ENCODE results near the gene UBASH3A.

Gene UBASH3A

DNA sequence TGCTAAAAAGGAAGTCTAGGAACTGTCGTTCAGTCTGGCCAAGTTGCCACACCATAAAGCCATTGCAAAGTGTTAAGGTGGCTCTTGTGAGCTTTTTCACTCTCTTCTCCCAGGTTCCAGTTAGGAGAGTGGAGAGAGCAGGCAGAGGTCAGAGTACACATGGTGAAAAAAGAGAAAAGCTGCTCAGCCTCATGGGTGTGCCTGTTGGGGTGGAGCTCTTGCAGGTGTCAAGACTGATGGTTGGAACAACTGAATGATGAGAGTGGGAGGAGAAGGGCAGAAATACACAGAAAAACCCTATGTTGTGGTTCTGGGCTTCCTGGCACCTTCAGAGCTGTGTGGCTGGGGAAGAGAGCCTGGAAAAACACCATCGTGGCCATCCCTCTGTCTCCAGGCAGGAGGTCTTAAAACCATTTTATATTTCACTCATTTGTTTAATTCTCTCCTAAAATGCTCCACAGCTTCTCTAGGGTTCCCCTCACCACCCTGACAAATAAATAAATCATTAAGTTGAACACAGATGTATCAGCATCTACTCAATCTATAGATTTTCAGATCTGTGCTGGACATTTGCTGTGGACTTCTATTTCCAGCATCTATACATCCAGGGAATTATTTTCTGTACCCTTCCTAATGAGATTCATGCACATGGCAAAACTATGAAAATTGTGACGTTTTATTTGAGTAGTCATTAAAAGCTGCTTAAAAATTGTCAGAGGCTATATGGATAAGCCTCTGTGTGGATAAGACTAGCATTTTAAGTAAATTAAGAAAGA, 17.5 kb downstream of the UBASH3A start:
- intact Hi-C loops (cut with DNase I) = no loop called here
- DNase-seq = no peak

DNA sequence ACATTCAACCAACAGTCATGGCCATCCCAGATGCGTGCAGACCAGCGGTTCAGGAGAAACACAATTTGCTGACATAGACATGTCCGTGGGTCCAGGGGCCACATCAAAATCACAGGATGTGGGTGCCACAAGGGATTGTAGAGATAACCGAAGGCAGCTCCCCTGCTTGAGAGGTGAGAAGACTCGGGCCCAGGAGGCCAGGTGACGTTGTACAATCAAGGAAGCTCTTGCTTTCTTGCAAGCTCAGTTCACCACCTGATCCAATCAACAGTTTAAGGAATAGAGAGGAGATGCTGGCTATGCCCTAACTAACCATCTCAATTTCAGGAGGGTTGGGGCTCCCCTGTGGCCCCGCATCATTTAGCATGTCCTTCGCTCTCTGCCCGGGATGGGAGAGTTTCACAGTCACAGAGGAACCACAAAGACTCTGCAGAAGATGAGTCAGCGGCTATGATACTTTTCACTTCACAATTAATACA, 19.5 kb downstream of the UBASH3A start:
- peak in 1 of 42 donors; percentile 14 for DNase-seq
- intact Hi-C loops (cut with DNase I) = no loop called here

DNA sequence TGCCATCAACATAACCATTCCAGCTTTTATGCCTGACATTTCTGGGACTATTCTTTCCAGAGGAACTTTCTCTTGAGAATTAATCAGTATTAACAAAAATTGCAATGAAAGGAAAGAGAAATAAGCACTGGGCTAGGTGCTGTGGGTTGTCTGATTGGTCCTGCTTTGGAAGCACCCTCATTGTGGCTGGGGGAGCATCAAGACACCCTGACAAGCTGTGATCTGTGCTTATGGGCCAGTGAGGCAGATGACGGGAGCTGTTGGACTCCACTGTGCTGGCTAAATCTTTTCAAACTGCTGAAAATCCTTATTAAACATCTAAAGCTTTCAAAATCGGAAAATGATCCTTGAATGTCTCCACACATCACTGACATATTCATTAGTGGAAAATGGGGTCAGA, 20.0 kb downstream of the UBASH3A start:
- intact Hi-C loops (cut with DNase I) = no loop called here

DNA sequence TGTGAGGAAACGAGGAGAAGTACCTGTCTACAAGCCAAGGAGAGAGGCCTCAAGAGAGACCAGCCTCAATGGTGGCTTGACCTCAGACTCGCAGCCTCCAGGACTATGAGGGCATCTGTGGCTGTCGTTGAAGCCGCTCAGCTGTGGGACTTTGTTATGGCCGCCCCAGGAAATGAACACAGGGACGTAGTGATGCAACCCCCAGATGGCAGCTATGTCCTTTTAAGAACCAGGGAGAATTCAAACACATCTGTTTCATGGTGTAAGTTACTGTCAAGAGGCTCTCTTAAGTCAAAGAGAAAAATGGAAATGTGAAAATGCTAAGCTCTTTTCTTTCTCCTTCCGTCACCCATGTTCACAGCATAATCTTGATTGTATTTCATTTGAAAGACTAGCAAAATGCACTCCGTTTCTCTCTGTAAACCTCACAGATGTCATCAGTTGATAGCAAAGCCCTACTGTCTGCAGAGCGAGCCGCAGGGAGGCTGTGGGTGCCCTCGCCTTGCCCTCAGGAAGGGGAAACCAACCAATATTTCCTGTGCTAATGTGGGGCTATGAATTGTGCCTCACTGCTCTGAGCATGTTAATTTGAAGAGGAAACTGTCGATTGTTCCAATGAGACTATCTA, 21.3 kb downstream of the UBASH3A start:
- DNase-seq = no peak
- intact Hi-C loops (cut with DNase I) = no loop called here

More for the DNA sequence above, 20.0 kb downstream of the UBASH3A start:
- no peak for DNase-seq

DNA sequence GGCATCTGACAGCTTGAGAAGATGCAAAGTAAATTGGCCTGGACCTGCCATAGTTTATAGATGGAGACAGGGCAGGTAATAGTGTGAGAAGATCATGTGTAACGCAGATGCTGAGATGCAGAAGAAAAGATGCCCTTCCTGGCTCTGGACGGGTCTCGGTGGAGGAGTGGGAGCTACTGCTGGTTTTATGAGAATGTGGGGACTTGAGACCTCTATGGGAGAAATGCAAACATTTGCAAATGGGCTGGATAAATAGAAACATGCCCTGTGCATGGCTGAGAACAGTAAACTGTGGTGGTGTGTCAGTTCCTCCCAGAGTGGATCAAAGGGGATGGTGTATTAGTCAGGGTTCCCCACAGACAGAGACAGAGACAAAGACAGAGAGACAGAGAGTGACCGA, 21.9 kb downstream of the UBASH3A start:
- intact Hi-C loops (cut with DNase I) = no loop called here
- DNase-seq = no peak

DNA sequence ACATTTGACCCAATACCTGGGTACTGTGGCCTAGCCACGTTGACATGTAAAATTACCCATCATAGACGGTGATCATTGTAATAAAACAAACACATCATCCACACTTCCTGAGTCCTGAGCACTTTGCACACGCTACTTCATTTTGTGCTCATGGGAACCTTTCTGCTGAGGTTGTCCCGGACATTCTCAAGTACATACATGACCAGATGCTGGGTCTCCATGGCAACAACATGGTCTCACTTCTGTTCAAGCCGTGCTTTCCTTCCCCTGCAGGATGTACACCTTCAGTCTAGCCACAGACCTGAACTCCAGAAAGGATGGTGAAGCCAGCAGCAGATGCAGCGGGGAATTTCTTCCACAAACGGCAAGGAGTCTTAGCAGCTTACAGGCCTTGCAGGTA, 22.7 kb downstream of the UBASH3A start:
- intact Hi-C loops (cut with DNase I) = no loop called here

DNA sequence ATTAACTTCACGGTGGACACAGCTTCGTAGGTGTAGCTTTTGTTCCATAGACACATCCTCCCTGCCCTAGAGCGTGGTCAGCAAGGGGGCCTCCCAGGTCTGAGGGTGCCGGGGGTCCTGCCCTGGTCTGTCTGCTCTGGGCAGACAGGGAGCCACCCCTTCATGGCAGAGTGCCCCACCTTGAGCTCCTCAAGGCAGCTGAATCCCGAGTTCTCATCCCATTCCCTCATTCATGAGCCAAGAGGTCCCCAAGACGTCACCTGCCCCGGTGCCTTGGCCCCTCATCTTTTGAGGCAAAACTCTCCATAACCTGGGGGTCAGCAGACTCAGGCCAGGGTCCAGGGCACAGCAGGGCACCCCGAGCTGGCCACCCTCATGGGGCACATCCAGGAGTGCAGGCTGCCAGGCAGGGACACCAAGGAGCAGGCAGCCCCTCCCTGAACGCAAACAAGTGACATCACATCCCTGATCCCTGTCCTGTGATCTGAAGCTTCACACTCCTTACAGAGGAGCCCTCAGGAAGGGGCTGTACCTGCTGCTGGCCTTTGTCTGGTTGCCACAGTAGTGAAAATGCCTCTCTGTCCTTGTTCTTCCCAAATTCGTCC, 23.3 kb downstream of the UBASH3A start:
- intact Hi-C loops (cut with DNase I) = no loop called here
- no peak for DNase-seq

More for the DNA sequence above, 22.7 kb downstream of the UBASH3A start:
- no peak for DNase-seq

DNA sequence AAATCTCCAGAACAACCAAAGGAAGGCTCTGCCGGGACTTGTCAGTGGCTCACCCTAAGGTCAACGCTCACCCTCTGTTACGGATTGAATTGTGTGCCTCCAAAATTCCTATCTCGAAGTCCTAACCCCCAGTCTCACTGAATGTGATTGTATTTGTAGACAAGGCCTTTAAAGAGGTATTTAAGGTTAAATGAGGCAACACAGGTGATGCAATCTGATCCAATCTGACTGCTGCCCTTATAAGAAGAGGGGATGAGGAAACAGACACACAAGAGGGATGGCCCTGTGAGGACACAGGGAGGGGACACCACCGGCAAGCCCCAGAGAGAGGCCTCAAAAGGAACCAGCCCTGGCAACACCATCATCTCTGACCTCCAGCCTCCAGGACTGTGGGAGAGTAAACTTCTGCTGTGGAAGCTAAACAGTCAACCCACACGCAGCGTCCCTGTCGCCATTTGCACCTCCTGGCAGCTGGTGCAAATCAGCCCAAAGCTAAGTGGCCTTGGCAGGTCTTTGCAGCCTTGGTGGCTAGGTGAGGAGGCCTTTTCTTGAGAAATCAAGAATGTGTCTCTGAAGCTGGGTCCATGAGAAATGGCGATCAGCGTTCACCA, 24.2 kb downstream of the UBASH3A start:
- no peak for DNase-seq
- intact Hi-C loops (cut with DNase I) = no loop called here

DNA sequence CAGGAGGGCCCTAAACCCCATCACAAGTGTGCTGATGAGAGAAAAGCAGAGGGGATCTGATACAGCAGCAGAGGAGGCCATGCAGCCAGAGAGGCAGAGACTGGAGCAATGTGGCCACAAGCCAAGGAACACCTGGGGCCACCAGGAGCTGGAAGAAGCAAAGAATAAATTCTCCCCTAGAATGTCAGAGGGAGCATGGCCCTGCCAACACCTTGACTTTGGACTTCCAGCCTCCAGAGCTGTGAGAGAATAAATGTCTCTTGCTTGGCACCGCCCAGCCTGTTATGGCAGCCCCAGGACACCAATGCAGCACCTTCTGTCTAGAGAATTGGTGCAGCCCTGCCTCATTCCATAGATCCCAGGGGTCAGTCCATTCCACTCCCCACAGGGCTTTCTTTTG, 25.3 kb downstream of the UBASH3A start:
- DNase-seq = no peak
- intact Hi-C loops (cut with DNase I) = no loop called here

DNA sequence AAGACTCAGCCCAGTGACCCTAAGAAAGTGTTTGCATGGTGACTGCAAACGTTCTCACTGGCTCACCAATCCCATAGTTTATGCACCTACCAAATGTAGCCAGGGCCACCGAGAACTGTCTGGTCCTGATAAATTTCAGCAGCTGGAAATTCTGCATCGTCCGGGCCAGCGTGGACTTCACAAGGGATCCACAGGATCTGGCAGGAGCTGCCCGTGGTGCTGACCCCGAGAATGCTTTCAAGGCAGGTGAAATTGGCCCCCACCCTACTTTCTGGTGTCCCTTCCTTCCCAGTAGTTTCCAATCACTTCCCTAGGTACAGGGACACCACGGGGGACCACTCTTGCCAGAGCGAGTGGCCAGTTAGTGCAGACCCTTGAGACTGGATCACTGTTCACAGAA, 26.2 kb downstream of the UBASH3A start:
- intact Hi-C loops (cut with DNase I) = no loop called here
- no peak for DNase-seq

DNA sequence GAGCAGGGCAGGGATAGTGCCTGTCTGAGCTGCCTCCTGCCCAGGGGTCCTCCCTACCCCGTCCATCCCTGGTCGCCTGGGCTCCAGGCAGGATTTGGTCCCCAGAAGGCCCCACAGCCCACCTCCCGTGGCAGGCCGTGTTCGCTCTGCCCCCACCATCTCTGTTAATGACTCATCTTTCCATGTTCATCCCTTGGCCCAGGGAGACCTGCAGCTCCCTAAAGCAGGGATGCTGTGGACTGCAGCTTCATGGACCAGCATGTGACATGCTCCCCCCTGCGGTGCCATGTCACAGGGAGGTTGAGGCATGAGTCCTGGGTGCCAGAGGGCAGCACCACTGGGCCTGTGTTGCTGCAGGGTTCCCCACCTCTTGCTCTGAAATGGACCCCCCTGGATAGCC, 26.8 kb downstream of the UBASH3A start:
- DNase-seq = no peak
- intact Hi-C loops (cut with DNase I) = no loop called here

DNA sequence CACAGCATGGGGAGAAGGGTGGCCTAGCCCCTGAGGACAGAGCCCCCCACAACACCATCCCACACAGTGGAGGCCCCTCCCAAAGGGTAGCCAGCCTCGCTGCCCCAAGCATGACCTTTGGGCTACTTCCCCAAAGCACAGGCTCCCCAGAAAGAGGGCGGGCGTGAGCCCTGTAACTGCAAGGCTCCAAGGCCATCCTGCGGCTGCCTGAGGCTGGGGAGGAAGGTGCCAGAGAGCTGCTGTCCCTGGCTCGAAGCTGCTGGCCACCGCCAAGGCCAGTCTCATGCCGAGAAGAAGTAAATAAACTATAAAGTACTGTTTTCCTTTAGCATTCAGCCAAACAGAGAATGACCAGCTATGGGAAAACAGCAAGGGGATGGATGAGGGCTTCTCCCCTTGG, 27.5 kb downstream of the UBASH3A start:
- DNase-seq = no peak
- intact Hi-C loops (cut with DNase I) = no loop called here

DNA sequence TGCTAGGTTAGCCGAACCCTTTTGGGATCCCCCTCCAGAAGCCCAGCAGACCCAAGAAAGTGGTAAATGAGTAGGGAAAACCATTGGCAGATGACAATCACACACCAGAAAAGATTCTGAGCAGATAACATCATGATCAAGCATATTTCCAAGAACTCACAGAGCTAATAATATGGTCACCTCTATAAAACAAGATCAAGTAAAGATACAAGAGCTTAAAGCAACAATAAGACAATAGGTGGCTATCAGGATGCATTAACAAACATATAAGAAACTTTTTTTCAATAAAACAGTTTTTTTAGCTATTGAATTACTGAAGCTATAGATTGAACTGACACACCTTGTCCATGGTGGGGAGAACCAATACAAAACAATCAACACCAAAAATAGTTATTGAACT, 29.0 kb downstream of the UBASH3A start:
- no peak for DNase-seq
- intact Hi-C loops (cut with DNase I) = no loop called here

DNA sequence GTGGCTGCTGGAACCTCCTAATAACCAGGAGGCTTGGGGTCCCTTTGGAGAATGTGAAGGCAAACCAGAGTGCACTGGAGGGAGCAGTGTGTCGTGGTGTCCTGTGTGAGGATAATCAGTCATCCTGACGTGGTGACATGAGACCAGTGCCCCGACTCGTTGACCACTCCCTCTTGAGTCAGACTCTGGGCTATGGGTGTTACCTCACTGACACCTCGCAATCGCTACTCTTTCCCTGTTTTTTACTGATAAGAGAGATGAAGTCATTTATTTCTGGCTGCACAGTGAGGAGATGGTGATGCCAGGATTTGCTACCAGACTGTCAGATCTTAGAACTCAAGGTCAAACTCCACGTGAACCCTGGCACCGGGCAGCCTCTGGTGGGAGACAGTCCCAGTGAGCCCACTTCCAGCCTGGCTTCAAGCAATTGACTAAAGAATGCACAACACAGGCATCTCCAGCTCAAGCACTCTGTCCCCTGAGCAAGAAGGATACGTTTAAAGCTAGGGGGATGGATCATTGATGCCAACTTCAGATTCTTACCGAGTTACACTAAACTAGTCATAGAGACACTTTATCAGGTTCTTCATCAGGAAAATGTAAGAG, 30.3 kb downstream of the UBASH3A start:
- intact Hi-C loops (cut with DNase I) = no loop called here
- no peak for DNase-seq

DNA sequence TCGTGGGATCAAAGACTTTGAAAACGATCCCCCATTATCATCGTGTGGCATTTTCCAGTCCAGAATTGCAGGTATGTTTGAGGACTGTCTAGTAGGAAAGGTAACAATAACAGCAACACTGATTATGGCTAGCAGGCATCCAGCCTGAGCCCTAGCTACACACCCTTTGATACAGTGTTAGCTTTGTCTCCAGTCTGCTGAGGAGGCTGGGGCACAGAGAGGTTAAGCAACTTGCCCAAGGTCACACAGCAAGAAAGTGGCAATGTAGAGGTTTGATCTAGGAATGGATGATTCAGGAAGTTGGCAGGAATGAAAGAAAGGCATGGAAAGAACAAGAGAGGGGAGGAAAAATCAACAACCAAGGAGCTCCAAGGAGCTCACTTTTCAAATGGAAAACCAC, 31.2 kb downstream of the UBASH3A start:
- intact Hi-C loops (cut with DNase I) = no loop called here
- no peak for DNase-seq

DNA sequence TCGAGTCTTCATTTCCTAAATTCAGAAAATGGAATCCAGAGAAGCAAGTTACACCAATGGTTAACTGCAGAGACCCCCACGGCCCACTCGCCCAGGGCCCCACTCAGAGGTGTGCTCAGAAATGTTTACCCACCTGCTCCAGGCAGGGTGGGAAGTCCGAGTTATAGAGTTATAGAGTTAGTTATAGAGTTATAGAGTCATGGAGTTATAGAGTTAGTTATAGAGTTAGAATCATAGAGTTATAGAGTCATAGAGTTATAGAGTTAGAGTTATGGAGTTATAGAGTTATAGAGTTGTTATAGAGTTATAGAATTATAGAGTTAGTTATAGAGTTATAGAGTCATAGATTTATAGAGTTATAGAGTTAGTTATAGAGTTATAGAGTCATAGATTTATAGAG, 31.7 kb downstream of the UBASH3A start:
- intact Hi-C loops (cut with DNase I) = no loop called here
- no peak for DNase-seq

DNA sequence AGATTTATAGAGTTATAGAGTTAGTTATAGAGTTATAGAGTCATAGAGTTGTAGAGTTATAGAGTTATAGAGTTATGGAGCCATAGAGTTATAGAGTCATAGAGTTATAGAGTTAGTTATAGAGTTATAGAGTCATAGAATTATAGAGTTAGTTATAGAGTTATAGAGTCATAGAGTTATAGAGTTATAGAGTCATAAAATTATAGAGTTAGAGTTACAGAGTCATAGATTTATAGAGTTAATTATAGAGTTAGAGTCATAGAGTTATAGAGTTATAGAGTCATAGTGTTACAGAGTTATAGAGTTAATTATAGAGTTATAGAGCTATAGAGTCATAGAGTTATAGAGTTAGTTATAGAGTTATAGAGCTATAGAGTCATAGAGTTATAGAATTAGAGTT, 32.1 kb downstream of the UBASH3A start:
- intact Hi-C loops (cut with DNase I) = no loop called here
- DNase-seq = no peak

DNA sequence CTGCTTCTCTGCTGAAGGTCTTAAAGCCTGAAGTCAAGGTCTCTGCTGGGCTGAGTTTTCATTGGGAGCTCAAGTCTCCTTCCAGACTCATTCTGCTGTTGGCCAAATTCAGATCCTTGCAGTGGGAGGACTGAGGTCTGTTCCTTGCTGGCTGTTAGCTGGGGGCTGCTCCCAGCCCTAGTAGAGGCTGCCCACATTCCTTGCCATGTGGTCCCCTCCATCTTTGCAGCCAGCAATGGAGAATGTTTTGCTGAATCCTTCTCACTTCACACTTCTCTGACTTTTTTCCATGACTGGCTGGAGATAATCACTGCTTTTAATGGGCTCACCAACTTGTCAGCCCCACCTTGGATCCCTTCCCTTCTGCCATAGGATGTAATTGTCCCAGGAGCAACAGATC, 33.2 kb downstream of the UBASH3A start:
- no peak for DNase-seq
- intact Hi-C loops (cut with DNase I) = no loop called here

DNA sequence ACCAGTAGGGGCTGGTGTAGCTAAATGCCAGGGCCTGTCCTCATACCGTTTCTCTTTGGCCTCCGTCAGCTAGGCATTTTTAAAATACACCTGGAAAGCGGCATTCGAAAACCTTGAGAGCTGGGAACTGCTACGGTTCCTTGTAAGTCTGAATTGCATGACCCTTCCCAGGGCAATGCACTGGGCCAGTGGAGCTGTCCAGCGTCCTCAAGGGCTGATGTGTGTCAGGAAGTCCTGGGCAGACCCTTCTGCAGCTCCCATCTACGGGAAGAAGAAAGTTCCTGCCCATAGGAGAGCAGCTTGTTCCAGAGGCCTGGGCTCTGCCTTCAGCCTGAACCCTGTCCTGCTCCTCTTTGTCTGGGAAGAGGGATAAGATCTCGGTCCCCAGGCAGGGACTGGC, 34.1 kb downstream of the UBASH3A start:
- intact Hi-C loops (cut with DNase I) = no loop called here
- no peak for DNase-seq

Measured in head of caudate nucleus (tissue), 42 donors.